Calu3 (cell line): ENCODE results near the gene EDARADD. TPM values are rescaled to one million over a fixed set of nuclear protein-coding genes. Genes with fewer than 3 reads are reported as not detected.
"Not testable (repeated sequence)": the region's sequence is repeated elsewhere in the genome, so short reads cannot be mapped to it uniquely, and the experiment has no call there.

Experiments
- BruUV-seq: library from RNA; stranded (reverse); fragments of 400-500 nt; replicated peaks from 2 replicates; lab custom pipeline; 2021; lab: Mats Ljungman, UMichigan
- CTCF ChIA-PET: fragments of 300-600 bp; sonication (Branson Sonifier 250); formaldehyde crosslinking; loops from one replicate; lab custom pipeline; 2022; ENCODE audit warnings: antibody characterized with exemption; lab: Charles Lee
- DNase-seq: peaks from one replicate; pipeline ENCODE4 v3.0.0; 2022
- H3K27ac Mint-ChIP-seq: one replicate; pipeline ENCODE4 v1.8.0; 2022; ENCODE audit warnings: mixed read lengths; ENCODE audit not compliant: unreplicated experiment
- H3K27me3 Mint-ChIP-seq: one replicate; pipeline ENCODE4 v1.8.0; 2022; ENCODE audit warnings: mixed read lengths; ENCODE audit not compliant: unreplicated experiment
- H3K36me3 Mint-ChIP-seq: one replicate; pipeline ENCODE4 v1.8.0; 2022; ENCODE audit warnings: mild to moderate bottlenecking, moderate library complexity, mixed read lengths; ENCODE audit not compliant: insufficient read depth, unreplicated experiment
- H3K4me1 Mint-ChIP-seq: one replicate; pipeline ENCODE4 v1.8.0; 2022; ENCODE audit warnings: mild to moderate bottlenecking, low read depth, mixed read lengths; ENCODE audit not compliant: unreplicated experiment
- H3K4me3 Mint-ChIP-seq: one replicate; pipeline ENCODE4 v1.8.0; 2022; ENCODE audit warnings: mild to moderate bottlenecking, low read depth, moderate library complexity, mixed read lengths; ENCODE audit not compliant: unreplicated experiment
- H3K9me3 Mint-ChIP-seq: one replicate; pipeline ENCODE4 v1.8.0; 2022; ENCODE audit warnings: low read depth, mixed read lengths; ENCODE audit not compliant: unreplicated experiment
- intact Hi-C: fragments of 100-400 bp; cut with micrococcal nuclease; formaldehyde crosslinking; loops from one replicate; pipeline ENCODE4 v1.10.0; 2022; ENCODE audit not compliant: unreplicated experiment
- total RNA-seq: library from RNA; stranded (reverse); gene quantifications from 2 replicates; pipeline ENCODE4 v1.2.3, GENCODE V29; 2022
- TF ChIP-seq, protein P1 (sequence below): fragments of 200-600 bp; IDR thresholded peaks from one replicate; pipeline ENCODE4 v1.8.0; 2022; ENCODE audit warnings: antibody characterized with exemption; ENCODE audit not compliant: unreplicated experiment

EDARADD gene
- total RNA-seq, 1 experiment from 2014 or later = 0.19 TPM

DNA sequence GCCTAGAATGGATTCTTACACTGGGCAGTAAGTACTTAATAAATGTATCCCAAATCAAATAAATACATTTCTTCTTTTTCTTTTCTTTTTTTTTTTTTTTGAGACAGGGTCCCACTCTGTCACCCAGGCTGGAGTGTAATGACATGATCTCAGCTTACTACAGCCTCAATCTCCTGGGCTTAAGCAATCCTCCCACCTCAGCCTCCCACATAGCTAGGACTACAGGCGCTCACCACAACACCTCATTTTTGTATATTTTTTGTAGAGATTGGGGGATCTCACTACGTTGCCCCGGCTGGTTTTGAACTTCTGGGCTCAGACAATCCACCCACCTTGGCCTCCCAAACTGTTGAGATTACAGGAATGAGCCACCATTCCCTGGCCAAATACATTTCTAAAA is 66.0 kb downstream of the EDARADD start:
- DNase-seq = no peak
- no peak overlapping the region for H3K27ac Mint-ChIP-seq
- peaks cover 2% of the 10 kb centered on the region for H3K9me3 Mint-ChIP-seq
- intact Hi-C loops = no loop called here
- no peaks in the 10 kb centered on the region for H3K36me3 Mint-ChIP-seq
- H3K4me3 Mint-ChIP-seq = no peak overlapping the region
- BruUV-seq = no TSS peak
- H3K4me1 Mint-ChIP-seq = peaks cover 10% of the 10 kb centered on the region
- CTCF ChIA-PET = no interaction called here
- TF ChIP-seq, protein P1, sequence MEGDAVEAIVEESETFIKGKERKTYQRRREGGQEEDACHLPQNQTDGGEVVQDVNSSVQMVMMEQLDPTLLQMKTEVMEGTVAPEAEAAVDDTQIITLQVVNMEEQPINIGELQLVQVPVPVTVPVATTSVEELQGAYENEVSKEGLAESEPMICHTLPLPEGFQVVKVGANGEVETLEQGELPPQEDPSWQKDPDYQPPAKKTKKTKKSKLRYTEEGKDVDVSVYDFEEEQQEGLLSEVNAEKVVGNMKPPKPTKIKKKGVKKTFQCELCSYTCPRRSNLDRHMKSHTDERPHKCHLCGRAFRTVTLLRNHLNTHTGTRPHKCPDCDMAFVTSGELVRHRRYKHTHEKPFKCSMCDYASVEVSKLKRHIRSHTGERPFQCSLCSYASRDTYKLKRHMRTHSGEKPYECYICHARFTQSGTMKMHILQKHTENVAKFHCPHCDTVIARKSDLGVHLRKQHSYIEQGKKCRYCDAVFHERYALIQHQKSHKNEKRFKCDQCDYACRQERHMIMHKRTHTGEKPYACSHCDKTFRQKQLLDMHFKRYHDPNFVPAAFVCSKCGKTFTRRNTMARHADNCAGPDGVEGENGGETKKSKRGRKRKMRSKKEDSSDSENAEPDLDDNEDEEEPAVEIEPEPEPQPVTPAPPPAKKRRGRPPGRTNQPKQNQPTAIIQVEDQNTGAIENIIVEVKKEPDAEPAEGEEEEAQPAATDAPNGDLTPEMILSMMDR = no peak
- peaks cover 36% of the 10 kb centered on the region for H3K27me3 Mint-ChIP-seq

DNA sequence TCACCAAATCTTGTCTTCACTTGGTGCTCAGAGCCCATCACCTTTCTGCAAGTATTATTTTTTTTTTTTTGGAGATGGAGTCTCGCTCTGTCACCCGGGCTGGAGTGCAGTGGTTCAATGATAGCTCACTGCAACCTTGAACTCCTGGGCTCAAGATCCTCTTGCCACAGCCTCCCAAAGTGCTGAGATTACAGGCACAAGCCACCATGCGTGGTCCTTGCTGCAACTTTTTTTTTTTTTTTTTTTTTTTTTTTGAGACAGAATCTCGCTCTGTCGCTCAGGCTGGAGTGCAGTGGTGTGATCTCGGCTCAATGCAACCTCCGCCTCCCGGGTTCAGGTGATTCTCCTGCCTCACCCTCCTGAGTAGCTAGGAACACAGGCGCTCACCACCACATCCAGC is 70.1 kb downstream of the EDARADD start:
- H3K4me3 Mint-ChIP-seq, intact Hi-C loops, H3K9me3 Mint-ChIP-seq, BruUV-seq, DNase-seq, H3K27ac Mint-ChIP-seq, H3K36me3 Mint-ChIP-seq, H3K4me1 Mint-ChIP-seq: not testable (repeated sequence)
- CTCF ChIA-PET = interaction anchor here (0.6 to 0.7 kb wide), 2 partner anchors 144 to 148 kb away, joined by 3 to 5 read pairs; no protein-coding TSS in a partner anchor
- H3K27me3 Mint-ChIP-seq = peaks cover 56% of the 10 kb centered on the region

DNA sequence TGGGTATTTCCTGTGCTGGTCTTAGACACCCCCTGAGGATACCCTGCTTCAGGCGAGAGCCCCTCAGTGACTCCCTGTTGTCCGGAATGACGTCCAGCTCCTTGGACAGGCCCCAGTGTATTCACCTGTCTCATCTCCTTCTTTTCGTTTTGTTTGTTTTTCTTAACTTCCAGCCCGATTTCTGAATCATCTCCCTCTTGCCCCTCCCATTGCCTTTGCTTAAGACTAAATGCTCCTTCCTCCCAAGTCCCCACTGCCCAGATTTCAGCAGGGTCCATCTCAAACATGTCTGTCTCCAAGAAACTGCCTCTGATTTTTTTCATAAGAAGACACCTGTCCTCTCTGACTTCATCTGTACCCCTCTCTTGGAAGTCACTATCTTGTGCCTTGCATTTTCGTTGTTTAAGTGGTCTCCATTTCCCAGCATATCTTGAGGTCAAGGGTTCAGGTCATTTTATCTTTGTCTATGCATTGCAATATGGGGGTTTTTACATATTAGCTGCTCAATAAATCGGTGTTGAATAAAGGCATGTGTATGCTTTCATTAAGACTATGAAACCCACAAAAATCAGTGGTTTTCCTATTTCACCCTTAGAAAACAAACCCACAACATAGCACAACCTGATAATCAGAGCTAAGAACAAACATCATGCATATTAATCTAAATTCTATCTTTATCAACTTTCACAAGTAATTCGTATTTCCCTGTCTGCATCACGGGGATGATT is 71.3 kb downstream of the EDARADD start:
- Mint-ChIP-seq H3K4me3 (no peak overlapping the region), H3K27ac (no peak overlapping the region), H3K4me1 (no peaks in the 10 kb centered on the region), H3K9me3 (no peaks in the 10 kb centered on the region), H3K36me3 (no peaks in the 10 kb centered on the region), H3K27me3 (peaks cover 56% of the 10 kb centered on the region)
- BruUV-seq = no TSS peak
- CTCF ChIA-PET = no interaction called here
- TF ChIP-seq, protein P1 = no peak
- intact Hi-C loops = no loop called here
- DNase-seq = no peak

DNA sequence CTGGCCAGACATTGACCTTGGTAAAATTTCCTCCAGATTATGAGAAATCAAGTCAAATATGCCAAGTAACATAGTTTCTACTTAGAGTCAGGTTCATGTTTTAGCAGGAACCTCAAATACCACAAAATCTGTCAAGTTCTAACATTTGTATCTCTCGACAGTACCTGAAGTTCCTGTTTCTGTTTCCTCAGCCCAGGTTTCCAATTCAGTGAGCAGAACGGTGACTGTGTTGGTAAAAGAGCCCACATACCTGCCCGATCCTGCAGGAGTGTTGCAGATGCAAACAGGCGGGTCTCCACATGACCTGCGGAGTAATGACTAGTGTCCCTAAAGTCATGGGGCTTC is 71.8 kb downstream of the EDARADD start:
- TF ChIP-seq, protein P1 = no peak
- peaks cover 56% of the 10 kb centered on the region for H3K27me3 Mint-ChIP-seq
- no TSS peak for BruUV-seq
- H3K27ac Mint-ChIP-seq = no peak overlapping the region
- no peaks in the 10 kb centered on the region for H3K9me3 Mint-ChIP-seq
- intact Hi-C loops = no loop called here
- CTCF ChIA-PET = no interaction called here
- DNase-seq = no peak
- H3K4me1 Mint-ChIP-seq = no peaks in the 10 kb centered on the region
- H3K36me3 Mint-ChIP-seq = no peaks in the 10 kb centered on the region
- H3K4me3 Mint-ChIP-seq = no peak overlapping the region

DNA sequence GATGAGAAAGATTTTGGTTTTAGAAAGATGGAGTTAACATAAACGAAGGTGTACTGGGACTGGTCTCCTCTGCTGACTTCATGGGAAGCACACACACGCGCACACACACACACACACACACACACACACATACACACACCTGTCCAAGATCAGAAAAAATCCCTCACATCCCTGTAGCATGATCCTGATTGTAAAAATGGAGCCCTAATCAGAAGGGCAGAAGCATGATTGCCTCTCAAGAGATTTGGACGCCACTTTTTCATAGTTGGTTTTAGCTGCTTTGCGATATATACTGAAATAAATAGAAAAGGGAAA is 73.2 kb downstream of the EDARADD start:
- no peak for DNase-seq
- H3K36me3 Mint-ChIP-seq = no peaks in the 10 kb centered on the region
- CTCF ChIA-PET = interaction anchor here (0.7 kb wide), 1 partner anchor 191 kb away, joined by 3 read pairs; no protein-coding TSS in a partner anchor
- BruUV-seq = no TSS peak
- TF ChIP-seq, protein P1 = no peak
- H3K27ac Mint-ChIP-seq = no peak overlapping the region
- no peak overlapping the region for H3K4me3 Mint-ChIP-seq
- no peaks in the 10 kb centered on the region for H3K4me1 Mint-ChIP-seq
- intact Hi-C loops = no loop called here
- H3K9me3 Mint-ChIP-seq = no peaks in the 10 kb centered on the region
- peaks cover 48% of the 10 kb centered on the region for H3K27me3 Mint-ChIP-seq
